Omental fat pad (tissue), 4 donors: ENCODE data around the gene FMN1. TPM values are rescaled to one million over a fixed set of nuclear protein-coding genes. Genes with fewer than 3 reads are reported as not detected.
"Not testable (repeated sequence)": the region's sequence is repeated elsewhere in the genome, so short reads cannot be mapped to it uniquely, and the experiment has no call there.

ENCODE experiments used
- ATAC-seq: fragments of 150-250 bp; one replicate; pipeline ENCODE4 v1.9.1; 2016; ENCODE audit warnings: mild to moderate bottlenecking, moderate library complexity; ENCODE audit not compliant: low FRiP score
- DNase-seq: peaks from one replicate; pipeline ENCODE4 v3.0.0-alpha.2; 2019; ENCODE audit warnings: low spot score
- total RNA-seq, 4 donors: library from RNA; depleted of rRNA; stranded (reverse); fragments of >200 nt; gene quantifications; one replicate each; pipeline ENCODE4 v1.1.0, GENCODE V29; 2016
- TF ChIP-seq, protein P1 (sequence below), 3 donors: fragments of 450-650 bp; IDR thresholded peaks; one replicate each; pipeline ENCODE4 v1.5.1; 2016 to 2017; ENCODE audit warnings: antibody characterized with exemption in 3 of 3, mild to moderate bottlenecking in 3 of 3, moderate library complexity in 2 of 3

FMN1 gene
- total RNA-seq, 4 donors from 2014 or later, result 19.9 to 35.5 (median 28.5) TPM

DNA sequence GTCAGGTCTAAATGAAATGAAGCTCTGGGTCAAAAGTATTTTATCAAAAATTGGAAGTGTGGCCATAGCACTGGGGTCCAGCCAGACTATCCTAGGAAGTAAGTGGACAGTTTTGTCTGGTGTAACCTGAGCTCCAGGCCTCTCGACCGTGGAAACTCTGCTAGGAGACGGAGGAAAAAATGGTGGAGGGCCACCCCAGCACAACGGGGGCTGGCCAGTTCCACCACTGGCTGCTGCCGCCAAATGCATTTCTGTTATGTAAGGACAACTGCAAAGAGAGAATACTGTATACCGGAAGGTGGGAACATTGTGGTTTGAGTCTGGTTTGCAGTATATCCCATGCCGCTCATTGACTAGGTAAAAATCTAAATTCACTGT is 241.0 kb downstream of the FMN1 start:
- DNase-seq (no peak), ATAC-seq (no peak)
- TF ChIP-seq, protein P1, sequence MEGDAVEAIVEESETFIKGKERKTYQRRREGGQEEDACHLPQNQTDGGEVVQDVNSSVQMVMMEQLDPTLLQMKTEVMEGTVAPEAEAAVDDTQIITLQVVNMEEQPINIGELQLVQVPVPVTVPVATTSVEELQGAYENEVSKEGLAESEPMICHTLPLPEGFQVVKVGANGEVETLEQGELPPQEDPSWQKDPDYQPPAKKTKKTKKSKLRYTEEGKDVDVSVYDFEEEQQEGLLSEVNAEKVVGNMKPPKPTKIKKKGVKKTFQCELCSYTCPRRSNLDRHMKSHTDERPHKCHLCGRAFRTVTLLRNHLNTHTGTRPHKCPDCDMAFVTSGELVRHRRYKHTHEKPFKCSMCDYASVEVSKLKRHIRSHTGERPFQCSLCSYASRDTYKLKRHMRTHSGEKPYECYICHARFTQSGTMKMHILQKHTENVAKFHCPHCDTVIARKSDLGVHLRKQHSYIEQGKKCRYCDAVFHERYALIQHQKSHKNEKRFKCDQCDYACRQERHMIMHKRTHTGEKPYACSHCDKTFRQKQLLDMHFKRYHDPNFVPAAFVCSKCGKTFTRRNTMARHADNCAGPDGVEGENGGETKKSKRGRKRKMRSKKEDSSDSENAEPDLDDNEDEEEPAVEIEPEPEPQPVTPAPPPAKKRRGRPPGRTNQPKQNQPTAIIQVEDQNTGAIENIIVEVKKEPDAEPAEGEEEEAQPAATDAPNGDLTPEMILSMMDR (IDR thresholded peaks at IDR 0.05), result no peak

- ATAC-seq, result peak; percentile 48
- no peak for DNase-seq
- TF ChIP-seq, protein P1 (IDR thresholded peaks at IDR 0.05), result no peak
Measured at GRCh38 chr15:32952901-32953532, 241.5 kb downstream of the FMN1 start.

DNA sequence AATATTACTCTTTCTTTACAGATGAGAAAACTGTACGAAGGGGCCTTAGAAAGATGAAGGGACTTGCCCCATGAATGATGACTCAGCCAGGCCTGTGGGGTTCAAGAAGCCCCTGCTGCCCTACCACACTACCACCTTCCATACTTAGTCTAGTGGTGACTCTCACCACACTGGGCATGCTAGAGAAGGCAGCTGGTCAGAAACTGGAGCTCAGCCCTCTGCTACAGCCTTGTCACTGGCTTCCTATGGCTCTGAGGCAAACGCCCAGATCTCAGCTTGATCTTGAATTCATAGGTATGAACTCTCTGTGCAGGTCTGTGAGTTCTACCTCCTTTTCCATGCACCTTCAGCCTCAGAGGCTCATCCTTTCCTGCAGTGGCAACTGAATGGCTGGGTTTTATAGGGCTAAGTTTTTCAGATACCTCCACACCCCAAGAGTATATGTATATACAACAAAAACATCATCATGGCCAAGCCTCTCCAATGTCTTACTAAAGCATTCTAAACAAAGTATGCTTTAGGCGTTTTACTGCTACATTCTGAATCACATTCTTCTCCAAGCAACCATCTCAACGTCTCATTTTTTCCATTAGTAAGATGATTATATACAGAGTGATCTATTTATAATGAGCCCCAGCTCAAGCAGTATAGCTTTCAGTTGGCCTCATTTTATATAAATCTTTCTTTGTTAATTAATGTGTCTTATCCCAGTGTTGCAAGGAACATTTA is 242.6 kb downstream of the FMN1 start:
- ATAC-seq (no peak), DNase-seq (no peak)
- TF ChIP-seq, protein P1 (IDR thresholded peaks at IDR 0.05), result no peak

GRCh38 chr15:32950051-32950450 is 244.5 kb downstream of the FMN1 start:
- not testable (repeated sequence) for DNase-seq

DNA sequence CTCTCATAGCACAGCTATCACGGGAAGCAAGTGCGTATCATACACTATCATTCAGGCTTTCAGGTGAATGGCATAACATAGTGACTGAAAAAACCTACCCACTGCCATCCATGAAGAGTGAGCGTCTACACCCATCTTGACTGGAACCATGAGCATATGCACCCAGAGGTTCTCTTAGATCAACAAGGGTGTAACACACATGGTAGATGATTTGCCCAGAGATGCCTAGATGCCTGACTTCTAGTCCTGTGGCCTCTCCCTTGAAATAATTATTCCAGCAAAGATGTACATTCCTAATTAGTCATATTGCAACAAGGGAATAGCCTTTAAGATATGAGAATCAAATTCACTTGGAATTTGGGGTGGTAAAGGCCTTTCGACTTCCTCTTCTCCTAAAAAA is 248.3 kb downstream of the FMN1 start:
- TF ChIP-seq, protein P1 (IDR thresholded peaks at IDR 0.05), result no peak
- ATAC-seq, result no peak
- no peak for DNase-seq

More at GRCh38 chr15:32950051-32950450, 244.5 kb downstream of the FMN1 start:
- ATAC-seq, result not testable (repeated sequence)

DNA sequence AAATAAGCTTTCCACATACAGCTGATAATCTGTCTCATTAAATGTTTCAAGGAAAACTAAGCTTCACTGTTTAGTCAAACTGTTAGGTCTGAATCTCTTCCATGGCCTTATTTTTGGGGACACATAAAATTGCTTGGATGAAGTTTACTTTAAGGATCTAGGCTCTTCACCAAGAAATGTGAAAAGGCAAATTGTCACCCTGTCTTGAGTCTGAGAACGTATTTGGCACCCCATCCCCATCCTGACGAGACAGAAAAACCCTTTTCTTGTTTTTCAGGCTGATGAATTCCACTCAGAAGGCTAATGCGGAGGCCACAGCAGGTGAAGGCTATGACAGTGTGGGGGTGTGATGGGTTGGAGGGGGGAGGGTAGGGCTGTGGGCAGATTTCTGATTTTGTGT is 250.1 kb downstream of the FMN1 start:
- DNase-seq, result no peak
- ATAC-seq, result no peak
- TF ChIP-seq, protein P1 (IDR thresholded peaks at IDR 0.05), result no peak

DNA sequence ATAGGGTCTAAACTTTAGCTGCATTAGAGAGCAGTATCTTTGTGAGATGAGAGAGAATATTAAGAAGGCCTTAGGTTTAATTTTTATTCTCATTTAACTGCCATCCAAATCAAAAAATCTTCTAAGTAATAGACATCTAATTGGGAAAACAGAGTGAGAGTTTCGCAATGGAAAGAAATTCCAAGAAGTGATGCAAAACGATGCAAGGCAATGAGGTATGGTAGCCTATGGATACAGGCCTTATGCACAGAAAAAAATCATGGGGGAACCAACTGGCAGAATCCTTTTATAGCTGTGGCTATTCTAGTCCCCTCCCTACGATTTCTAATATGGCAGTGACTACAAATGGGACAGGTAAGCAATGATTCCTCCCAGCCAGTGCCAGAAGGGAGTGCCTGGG is 250.8 kb downstream of the FMN1 start:
- ATAC-seq, result no peak
- DNase-seq, result no peak
- TF ChIP-seq, protein P1 (IDR thresholded peaks at IDR 0.05), result no peak
